Subcutaneous adipose tissue (tissue), 4 donors: ENCODE measurements around the gene MUC3A. TPM values are rescaled to one million over a fixed set of nuclear protein-coding genes. Genes with fewer than 3 reads are reported as not detected.

ENCODE experiments used
- total RNA-seq, 4 donors: library from RNA; depleted of rRNA; stranded (reverse); fragments of >200 nt; gene quantifications; one replicate each; pipeline ENCODE4 v1.1.0, GENCODE V29; 2016
- TF ChIP-seq, protein P1 (sequence below): fragments of 450-650 bp; IDR thresholded peaks from one replicate; pipeline ENCODE4 v1.5.1; 2016; ENCODE audit warnings: low read depth, mild to moderate bottlenecking, control low read depth, antibody characterized with exemption, moderate library complexity

MUC3A gene
- total RNA-seq, 4 donors from 2014 or later, result under 0.01 to 0.94 (median 0.24) TPM

DNA sequence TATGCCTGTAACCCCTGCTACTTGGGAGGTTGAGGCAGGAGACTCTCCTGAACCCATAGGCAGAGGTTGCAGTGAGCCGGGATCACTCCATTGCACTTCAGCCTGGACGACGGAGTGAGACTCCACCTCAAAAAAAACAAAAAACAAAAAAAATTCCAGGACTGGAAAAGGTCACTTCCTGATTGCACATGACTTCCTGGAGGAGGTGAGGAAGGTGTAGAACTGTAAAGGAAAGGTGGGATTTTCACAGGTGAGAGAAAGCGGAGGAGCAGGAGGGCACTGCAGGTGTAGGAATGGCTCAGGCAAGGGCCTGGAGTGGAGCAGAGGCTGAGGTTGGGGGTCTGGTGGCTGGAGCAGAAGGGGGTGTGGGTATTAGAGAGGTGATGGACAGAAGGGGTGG is 3.2 kb upstream of the MUC3A start:
- TF ChIP-seq, protein P1, sequence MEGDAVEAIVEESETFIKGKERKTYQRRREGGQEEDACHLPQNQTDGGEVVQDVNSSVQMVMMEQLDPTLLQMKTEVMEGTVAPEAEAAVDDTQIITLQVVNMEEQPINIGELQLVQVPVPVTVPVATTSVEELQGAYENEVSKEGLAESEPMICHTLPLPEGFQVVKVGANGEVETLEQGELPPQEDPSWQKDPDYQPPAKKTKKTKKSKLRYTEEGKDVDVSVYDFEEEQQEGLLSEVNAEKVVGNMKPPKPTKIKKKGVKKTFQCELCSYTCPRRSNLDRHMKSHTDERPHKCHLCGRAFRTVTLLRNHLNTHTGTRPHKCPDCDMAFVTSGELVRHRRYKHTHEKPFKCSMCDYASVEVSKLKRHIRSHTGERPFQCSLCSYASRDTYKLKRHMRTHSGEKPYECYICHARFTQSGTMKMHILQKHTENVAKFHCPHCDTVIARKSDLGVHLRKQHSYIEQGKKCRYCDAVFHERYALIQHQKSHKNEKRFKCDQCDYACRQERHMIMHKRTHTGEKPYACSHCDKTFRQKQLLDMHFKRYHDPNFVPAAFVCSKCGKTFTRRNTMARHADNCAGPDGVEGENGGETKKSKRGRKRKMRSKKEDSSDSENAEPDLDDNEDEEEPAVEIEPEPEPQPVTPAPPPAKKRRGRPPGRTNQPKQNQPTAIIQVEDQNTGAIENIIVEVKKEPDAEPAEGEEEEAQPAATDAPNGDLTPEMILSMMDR, result no peak

DNA sequence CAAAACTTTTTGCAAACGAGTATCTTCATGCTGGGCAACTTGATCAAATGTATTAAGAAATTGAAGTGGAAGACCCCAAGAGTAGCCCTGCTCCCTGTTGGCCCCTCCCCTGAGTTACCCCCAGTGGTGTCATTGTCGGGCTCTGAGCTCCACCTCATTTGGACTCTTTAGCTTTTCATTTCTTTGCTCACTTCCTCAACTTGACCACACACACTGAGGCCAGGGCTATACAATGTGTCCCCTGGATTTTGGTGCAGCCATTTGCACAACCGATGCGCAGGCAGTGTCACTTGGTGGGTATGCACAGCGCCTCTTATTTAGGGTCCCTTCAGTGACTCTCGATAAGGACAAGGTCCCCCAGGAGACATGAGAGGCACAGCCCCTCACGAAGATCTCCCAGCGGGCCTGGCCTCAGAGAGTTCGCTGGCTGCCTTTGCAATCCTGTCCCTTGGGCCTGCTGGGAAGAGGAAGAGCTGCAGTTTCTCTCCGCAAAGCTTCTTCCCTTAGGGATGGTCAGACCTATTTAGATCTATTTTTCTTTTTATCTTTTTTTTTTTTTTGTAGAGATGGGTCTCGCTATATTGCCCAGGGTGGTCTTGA is 2.5 kb upstream of the MUC3A start:
- TF ChIP-seq, protein P1, result no peak

DNA sequence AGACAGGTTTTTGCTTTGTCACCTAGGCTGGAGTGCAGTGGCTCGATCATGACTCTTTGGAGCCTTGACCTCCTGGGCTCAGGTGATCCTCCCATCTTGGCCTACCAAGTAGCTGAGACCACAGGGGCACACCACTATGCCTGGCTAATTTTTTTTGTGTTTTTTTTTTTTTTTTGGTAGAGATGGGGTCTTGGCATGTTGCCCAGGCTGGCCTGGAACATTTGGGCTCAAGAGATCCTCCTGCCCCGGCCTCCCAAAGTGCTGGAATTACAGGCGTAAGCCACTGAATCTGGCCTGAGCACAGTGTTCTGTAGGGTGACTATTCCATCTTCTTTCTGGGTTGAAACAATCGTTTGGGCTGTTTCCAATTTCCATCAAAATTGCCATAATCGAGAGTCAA is 1.5 kb upstream of the MUC3A start:
- TF ChIP-seq, protein P1, result no peak

DNA sequence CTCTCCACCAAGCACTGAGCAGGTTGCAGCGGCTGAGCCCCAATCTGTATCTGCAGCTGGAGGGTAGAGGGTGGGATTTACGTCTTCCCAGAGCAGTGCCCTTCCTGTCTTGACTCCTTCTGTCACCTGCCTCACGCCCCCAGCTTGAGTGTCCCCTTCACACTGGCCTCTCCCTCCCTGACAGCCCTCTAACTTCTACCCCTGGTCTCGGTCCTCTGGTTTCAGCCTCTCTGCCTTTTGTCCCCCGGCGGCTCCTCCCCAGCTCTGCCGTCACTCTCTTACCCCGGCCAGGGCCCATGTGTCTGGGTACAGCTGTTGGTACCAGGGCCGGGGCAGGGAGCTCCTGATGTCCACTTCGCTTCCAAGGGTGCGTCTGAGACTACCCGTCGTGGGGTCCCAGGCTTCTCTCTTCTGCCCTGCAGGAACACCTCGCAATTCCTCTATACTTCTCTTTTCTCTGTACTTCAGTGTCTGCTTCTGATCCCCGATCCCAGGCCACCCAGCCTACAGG is 654 bp downstream of the MUC3A start:
- TF ChIP-seq, protein P1, result no peak

DNA sequence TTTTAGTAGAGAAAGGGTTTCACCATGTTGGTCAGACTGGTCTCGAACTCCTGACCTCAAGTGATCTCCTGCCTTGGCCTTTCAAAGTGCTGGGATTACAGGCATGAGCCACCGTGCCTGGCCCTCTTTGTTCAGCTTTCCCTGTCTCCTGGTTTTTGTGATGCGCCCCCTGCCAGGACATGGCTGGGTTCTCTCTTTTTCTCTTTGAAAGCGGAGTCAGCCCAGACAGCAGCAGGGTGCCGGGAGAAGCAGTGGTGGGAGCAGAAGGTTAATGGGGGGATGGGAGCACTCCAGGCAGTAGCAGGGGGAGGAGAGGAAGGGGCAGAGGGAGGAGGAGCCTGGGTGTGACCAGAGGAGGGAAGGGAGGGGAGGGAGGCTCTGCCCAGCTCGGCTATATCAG is 1.8 kb downstream of the MUC3A start:
- TF ChIP-seq, protein P1, result no peak

DNA sequence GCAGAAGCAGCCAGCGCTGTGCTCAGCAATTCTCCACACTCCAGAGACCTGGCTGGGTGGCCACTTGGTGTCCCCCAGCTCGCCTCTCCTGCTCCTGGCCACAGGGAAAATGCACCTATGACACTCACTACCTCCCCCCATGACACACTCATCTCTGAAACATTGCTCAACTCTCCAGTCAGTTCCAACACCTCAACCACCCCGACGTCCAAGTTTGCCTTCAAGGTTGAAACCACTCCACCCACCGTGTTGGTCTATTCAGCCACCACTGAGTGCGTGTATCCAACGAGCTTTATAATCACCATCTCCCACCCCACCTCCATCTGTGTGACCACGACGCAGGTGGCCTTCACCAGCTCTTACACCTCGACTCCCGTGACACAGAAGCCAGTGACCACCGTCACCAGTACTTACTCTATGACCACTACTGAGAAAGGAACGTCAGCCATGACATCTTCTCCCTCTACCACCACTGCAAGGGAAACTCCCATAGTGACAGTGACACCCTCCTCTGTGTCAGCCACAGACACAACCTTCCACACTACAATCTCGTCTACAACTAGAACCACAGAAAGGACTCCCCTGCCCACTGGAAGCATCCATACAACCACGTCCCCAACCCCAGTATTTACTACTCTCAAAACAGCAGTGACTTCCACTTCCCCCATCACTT is 2.7 kb downstream of the MUC3A start:
- TF ChIP-seq, protein P1, result no peak

DNA sequence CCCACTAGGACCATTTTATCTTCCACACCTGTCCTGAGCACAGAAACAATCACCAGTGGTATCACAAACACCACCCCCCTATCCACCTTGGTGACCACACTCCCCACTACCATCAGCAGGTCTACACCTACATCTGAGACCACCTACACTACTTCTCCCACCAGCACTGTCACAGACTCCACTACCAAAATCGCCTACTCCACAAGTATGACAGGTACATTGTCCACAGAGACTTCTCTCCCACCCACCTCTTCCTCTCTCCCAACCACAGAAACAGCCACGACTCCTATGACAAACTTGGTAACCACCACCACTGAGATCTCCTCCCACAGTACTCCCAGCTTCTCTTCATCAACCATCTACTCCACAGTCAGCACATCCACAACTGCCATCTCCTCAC is 3.3 kb downstream of the MUC3A start:
- TF ChIP-seq, protein P1, result no peak
